ENCODE data around the gene CNTN4.

DNA sequence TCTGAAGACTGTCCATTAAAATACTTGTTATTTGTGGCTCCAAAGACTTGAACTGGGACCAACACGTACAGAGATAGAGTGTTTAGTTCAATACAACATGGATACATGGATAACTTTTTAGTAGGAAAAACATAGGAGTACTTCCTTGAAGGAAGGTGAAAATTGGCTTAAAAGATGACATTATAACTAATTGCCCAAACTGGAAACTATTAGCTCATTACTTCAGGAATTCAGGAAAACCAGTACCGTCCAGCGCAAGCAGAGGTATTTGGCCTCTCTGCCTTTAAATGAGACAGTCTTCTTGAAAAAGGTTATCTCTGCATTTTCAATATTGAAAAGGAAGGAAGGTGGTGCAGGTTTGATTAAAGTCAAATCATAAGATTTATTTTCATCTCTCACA, 777.0 kb downstream of the CNTN4 start:
- no peak for TF ChIP-seq POLR2A (IDR thresholded peaks at IDR 0.05)
- no peak for TF ChIP-seq CTCF (IDR thresholded peaks at IDR 0.05)
- TF ChIP-seq EP300 (IDR thresholded peaks at IDR 0.05), result no peak

All from ovary (tissue), 3 donors.